IPS-NIHi11 (cell line): Measurements from ENCODE around the gene PCSK1N.
"Not testable (repeated sequence)": the region's sequence is repeated elsewhere in the genome, so short reads cannot be mapped to it uniquely, and the experiment has no call there.

Experiments used
- DNase-seq: peaks from one replicate; pipeline ENCODE4 v3.0.0; 2012; ENCODE audit warnings: mixed read lengths, low spot score

PCSK1N gene

GRCh38 chrX:48823053-48823452, 12.4 kb downstream of the PCSK1N start:
- peak; percentile 22 for DNase-seq

GRCh38 chrX:48819394-48819793, 16.0 kb downstream of the PCSK1N start:
- DNase-seq, result not testable (repeated sequence)

- DNase-seq, result no peak
These were observed 16.5 kb downstream of the PCSK1N start for GRCh38 chrX:48818866-48819265.

DNA sequence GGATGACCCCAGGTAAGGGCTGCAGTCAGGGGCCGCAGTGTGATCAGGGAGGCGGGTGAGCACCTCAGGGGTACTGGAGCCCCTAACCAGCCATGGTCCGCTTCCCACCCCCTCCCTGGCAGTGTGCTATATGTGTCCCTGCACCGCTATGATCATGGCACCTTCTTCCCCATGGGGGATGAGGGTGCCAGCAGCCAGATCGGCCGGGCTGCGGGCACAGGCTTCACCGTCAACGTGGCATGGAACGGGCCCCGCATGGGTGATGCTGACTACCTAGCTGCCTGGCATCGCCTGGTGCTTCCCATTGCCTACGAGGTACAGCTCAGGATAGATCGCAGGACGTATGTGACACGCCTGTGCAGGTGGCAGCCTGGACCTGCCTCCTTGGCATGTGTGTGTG, 17.3 kb downstream of the PCSK1N start:
- no peak for DNase-seq

GRCh38 chrX:48816014-48816810, 19.2 kb downstream of the PCSK1N start:
- DNase-seq, result no peak

GRCh38 chrX:48815266-48815665, 20.1 kb downstream of the PCSK1N start:
- no peak for DNase-seq

GRCh38 chrX:48814722-48815121, 20.7 kb downstream of the PCSK1N start:
- DNase-seq, result no peak

GRCh38 chrX:48813644-48814043, 21.8 kb downstream of the PCSK1N start:
- DNase-seq, result no peak

GRCh38 chrX:48806081-48806480, 29.3 kb downstream of the PCSK1N start:
- DNase-seq, result no peak

GRCh38 chrX:48802905-48803200, 32.6 kb downstream of the PCSK1N start:
- no peak for DNase-seq

- DNase-seq, result peak; percentile 86
These were observed 33.1 kb downstream of the PCSK1N start for GRCh38 chrX:48802089-48802904.

GRCh38 chrX:48801280-48802088, 33.9 kb downstream of the PCSK1N start, which contains the start of gene HDAC6:
Gene HDAC6 (plus strand): TSS chrX:48802067. CDS start chrX:48802693, 626 bp downstream.
- DNase-seq, result peak; percentile 88

GRCh38 chrX:48800574-48801279, 34.7 kb downstream of the PCSK1N start:
- DNase-seq, result no peak

DNA sequence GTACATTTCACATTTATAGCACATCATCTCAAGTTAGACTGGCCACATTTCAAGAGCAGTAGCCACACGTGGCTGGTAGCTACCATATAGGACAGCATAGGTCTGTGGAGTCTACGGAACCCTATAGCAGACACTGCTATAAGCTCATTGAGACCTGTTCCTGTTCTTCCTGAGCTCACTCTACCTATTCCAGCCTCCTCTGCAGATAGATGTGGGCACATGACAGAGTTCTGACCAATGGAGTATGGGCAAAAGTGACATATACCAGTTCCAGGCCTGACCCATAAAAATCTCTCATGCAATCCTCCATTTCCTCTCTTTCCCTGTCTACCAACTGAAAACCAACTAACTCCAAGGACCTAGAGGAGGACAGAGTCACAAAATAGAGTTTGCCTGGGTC, 37.1 kb downstream of the PCSK1N start:
- DNase-seq, result no peak

DNA sequence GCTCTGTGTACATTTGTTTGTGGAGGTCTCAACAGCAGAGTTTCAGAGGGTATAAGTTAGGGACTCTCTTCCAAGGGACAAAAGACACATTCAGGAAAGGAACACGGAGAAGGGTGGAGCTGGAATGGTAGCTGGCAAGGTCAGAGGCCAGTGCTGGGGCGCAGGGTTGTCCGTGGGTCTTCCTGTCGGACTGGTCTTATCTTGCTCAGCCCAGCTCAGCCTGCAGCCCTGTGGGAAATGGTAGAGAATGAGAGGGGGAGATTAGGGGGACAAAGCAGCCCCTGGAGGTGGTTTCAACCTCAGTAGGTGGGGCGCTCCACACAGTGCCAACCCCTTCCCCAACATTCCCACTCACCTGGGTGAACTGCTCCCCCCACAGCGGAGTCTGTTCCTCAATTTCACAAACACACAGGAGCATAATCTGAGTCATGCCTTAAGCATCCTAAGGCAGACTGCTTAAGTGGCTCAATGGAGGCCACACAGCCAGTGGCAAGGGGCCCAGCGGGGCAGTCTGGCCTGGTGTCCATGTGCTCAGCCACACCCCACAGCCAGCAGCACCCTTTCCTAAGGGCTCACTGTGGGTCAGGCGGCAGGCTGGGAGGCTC, 40.4 kb downstream of the PCSK1N start:
- DNase-seq, result no peak

DNA sequence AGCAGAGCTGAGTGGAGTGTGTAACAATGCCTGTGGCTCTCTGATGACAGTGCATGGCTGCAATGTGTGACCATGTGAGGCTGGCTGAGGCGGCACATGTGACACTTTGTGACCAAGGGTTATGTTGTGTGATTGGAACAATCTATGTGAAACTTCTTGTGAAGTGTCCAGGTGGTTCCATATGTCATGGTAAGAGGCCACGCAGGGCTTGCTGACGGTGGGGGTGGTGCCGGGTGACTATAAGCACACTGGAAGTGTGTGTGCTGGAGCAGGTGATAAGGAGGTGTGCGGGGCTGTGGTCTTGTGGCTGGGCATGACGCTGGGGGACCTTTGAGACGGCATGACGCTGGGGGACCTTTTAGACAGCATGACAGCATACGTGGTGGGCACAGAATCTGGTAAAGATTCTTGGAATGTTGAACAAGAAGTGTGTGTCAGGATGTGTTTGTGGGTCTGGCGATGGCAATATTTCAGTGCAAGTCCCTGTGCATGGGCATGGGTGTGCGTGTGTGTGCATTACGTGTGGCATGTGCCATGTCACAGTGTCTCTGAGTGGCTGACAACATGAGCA, 41.0 kb downstream of the PCSK1N start:
- DNase-seq, result peak; percentile 0

DNA sequence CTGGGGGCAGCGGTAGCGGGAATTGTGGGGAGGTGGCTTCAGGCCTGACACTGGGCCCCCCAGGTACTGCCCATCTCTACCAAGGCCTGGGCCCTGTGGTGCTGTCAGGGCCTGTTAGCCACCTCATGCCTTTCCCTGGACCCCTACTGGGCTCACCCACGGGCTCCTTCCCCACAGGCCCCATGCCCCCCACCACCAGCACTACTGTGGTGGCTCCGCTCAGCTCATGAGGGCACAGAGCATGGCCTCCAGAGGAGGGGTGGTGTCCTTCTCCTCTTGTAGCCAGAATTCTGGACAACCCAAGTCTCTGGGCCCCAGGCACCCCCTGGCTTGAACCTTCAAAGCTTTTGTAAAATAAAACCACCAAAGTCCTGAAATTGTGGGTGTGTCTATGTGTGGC, 41.5 kb downstream of the PCSK1N start:
- DNase-seq, result peak; percentile 0

- DNase-seq, result no peak
These were observed 43.2 kb downstream of the PCSK1N start for GRCh38 chrX:48792219-48792618.

DNA sequence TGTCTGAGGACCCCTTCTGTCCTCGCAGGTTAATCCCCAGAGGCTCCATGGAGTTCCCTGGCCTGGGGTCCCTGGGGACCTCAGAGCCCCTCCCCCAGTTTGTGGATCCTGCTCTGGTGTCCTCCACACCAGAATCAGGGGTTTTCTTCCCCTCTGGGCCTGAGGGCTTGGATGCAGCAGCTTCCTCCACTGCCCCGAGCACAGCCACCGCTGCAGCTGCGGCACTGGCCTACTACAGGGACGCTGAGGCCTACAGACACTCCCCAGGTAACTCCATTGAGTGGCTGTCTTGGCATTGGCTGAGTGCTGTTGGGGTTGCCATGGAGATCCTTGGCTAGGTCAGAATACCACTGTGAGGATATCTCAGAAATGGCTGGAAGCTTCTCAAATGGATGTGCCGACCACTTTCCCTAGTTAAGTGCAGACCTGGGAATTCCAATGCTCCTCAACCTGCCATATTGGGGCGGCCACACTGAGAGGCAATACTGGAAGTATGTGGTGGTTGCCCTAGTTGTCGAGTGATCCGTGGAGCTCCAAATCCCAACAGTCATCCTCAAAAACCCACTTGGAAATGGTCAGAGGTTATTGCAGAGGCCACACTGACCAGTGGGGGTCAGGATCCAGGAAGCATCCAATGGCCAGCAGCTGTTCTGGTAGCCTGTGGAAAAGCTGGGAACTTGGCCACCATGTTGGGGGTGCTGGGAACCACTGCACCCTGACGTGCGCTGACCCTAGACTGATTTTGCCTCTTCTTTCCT, 44.2 kb downstream of the PCSK1N start:
- no peak for DNase-seq

DNA sequence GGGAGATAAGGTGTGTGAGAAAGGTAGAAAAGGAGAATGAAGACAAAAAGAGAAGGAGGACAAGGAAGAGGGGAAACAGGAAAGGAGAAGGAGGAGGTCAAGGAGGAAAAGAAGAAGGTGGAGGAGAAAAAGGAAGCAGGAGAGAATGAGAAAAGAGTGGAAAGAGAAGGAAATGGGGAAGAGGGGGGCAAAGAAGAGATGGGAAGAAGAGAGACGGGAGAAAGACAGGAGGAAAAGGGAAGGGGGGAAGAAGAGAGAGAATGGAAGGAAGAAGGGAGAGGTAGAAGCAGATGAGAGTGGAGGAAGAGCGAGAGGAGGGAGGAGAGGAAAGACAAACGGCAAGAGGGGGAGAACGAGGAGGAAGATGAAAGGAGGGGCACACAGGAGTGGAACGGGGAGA, 44.9 kb downstream of the PCSK1N start:
- no peak for DNase-seq
